Measurements from ENCODE around the gene AVL9. TPM values are rescaled to one million over a fixed set of nuclear protein-coding genes. Genes with fewer than 3 reads are reported as not detected.

The AVL9 gene
- total RNA-seq, 1 experiment from 2014 or later: 36.1 TPM

GRCh38 chr7:32500922-32501341, 5.6 kb downstream of the AVL9 start:
- Histone ChIP-seq H3K36me3 (ENCODE audit: insufficient read depth, low read length, poor library complexity, severe bottlenecking) (no peaks in the 10 kb centered on the region), H3K4me1 (ENCODE audit: insufficient read depth, low read length, poor library complexity, severe bottlenecking) (peaks cover 14% of the 10 kb centered on the region), H3K4me3 (ENCODE audit: low read depth, low read length, poor library complexity, severe bottlenecking) (no peak overlapping the region), H3K27me3 (replicated peaks; ENCODE audit: insufficient read depth, low read depth, low read length, poor library complexity) (no peaks in the 10 kb centered on the region), H3K9me3 (ENCODE audit: low read depth, low read length, poor library complexity, severe bottlenecking) (no peaks in the 10 kb centered on the region), H3K27ac (ENCODE audit: low read depth, low read length, poor library complexity, severe bottlenecking) (no peak overlapping the region)
- ChIA-PET POLR2A (ENCODE audit: low non-redundant PET) (no interaction called here), CTCF (no interaction called here)
- DNase-seq (ENCODE audit: low spot score): peak; percentile 51
- TF ChIP-seq, protein P1, sequence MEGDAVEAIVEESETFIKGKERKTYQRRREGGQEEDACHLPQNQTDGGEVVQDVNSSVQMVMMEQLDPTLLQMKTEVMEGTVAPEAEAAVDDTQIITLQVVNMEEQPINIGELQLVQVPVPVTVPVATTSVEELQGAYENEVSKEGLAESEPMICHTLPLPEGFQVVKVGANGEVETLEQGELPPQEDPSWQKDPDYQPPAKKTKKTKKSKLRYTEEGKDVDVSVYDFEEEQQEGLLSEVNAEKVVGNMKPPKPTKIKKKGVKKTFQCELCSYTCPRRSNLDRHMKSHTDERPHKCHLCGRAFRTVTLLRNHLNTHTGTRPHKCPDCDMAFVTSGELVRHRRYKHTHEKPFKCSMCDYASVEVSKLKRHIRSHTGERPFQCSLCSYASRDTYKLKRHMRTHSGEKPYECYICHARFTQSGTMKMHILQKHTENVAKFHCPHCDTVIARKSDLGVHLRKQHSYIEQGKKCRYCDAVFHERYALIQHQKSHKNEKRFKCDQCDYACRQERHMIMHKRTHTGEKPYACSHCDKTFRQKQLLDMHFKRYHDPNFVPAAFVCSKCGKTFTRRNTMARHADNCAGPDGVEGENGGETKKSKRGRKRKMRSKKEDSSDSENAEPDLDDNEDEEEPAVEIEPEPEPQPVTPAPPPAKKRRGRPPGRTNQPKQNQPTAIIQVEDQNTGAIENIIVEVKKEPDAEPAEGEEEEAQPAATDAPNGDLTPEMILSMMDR (conservative IDR thresholded peaks at IDR 0.05; ENCODE audit: low read depth, low read length): no peak
- no peak for TF ChIP-seq EZH2 (IDR thresholded peaks at IDR 0.05; ENCODE audit: borderline replicate concordance, low read depth, low read length, poor library complexity, severe bottlenecking)
- no TSS peak for BruUV-seq (replicated peaks)
- intact Hi-C loops (cut with micrococcal nuclease; ENCODE audit: unreplicated experiment): no loop called here

DNA sequence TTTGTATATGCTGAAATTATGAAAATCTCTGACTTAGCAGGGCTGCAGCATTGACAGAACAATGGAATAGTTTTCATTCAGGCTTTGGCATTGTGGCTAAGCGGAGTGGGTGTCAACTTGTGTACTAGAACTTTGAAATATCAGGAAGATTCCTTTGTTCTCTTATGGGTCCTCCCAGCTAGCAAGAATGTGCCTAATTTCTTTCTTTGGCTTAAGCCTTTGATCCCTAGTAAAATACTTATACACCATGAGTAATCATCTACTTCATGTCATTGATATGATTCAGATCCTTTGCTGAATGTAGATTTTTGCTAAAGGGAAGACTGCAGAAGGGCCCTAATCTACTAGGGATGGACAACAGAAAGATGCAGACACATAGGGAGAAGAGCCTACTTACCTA, 6.2 kb downstream of the AVL9 start:
- TF ChIP-seq EZH2 (IDR thresholded peaks at IDR 0.05; ENCODE audit: borderline replicate concordance, low read depth, low read length, poor library complexity, severe bottlenecking): no peak
- TF ChIP-seq, protein P1 (conservative IDR thresholded peaks at IDR 0.05; ENCODE audit: low read depth, low read length): no peak
- POLR2A ChIA-PET (ENCODE audit: low non-redundant PET): no interaction called here
- intact Hi-C loops (cut with micrococcal nuclease; ENCODE audit: unreplicated experiment): no loop called here
- Histone ChIP-seq H3K9me3 (ENCODE audit: low read depth, low read length, poor library complexity, severe bottlenecking) (no peaks in the 10 kb centered on the region), H3K27me3 (replicated peaks; ENCODE audit: insufficient read depth, low read depth, low read length, poor library complexity) (no peaks in the 10 kb centered on the region), H3K4me1 (ENCODE audit: insufficient read depth, low read length, poor library complexity, severe bottlenecking) (peaks cover 13% of the 10 kb centered on the region), H3K4me3 (ENCODE audit: low read depth, low read length, poor library complexity, severe bottlenecking) (no peak overlapping the region), H3K36me3 (ENCODE audit: insufficient read depth, low read length, poor library complexity, severe bottlenecking) (no peaks in the 10 kb centered on the region), H3K27ac (ENCODE audit: low read depth, low read length, poor library complexity, severe bottlenecking) (no peak overlapping the region)
- BruUV-seq (replicated peaks): no TSS peak
- peak; percentile 12 for DNase-seq (ENCODE audit: low spot score)
- CTCF ChIA-PET: no interaction called here

DNA sequence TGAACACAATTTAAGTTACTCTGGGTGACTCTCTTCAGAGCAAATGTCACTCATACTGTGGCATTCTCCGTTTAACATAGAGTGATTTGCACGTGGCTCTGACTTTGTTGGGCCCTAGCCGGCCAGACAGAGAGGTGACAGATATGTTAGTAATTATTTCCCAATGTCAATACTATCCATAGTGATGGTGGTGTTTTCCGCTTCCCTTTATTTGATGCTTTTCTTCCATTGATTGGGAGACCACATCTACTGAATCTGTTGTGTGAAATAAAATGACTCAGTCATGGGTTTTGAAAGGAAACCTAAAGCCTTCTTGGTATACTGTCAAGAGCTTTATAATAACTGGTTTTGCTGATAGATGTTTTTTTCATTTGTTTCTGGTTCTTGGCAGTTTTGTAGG, 7.4 kb downstream of the AVL9 start:
- no peak for DNase-seq (ENCODE audit: low spot score)
- no peaks in the 10 kb centered on the region for H3K27me3 ChIP-seq (replicated peaks; ENCODE audit: insufficient read depth, low read depth, low read length, poor library complexity)
- no peaks in the 10 kb centered on the region for H3K9me3 ChIP-seq (ENCODE audit: low read depth, low read length, poor library complexity, severe bottlenecking)
- H3K4me3 ChIP-seq (ENCODE audit: low read depth, low read length, poor library complexity, severe bottlenecking): no peak overlapping the region
- ChIA-PET CTCF (no interaction called here), POLR2A (ENCODE audit: low non-redundant PET) (no interaction called here)
- no peak overlapping the region for H3K27ac ChIP-seq (ENCODE audit: low read depth, low read length, poor library complexity, severe bottlenecking)
- no peaks in the 10 kb centered on the region for H3K36me3 ChIP-seq (ENCODE audit: insufficient read depth, low read length, poor library complexity, severe bottlenecking)
- intact Hi-C loops (cut with micrococcal nuclease; ENCODE audit: unreplicated experiment): no loop called here
- H3K4me1 ChIP-seq (ENCODE audit: insufficient read depth, low read length, poor library complexity, severe bottlenecking): peaks cover 9% of the 10 kb centered on the region
- BruUV-seq (replicated peaks): no TSS peak
- no peak for TF ChIP-seq EZH2 (IDR thresholded peaks at IDR 0.05; ENCODE audit: borderline replicate concordance, low read depth, low read length, poor library complexity, severe bottlenecking)
- TF ChIP-seq, protein P1 (conservative IDR thresholded peaks at IDR 0.05; ENCODE audit: low read depth, low read length): no peak
